ENCODE measurements around the gene ARHGAP10. TPM values are rescaled to one million over a fixed set of nuclear protein-coding genes. Genes with fewer than 3 reads are reported as not detected.

ARHGAP10 gene
- polyA plus RNA-seq, 1 experiment: 31.1 TPM

DNA sequence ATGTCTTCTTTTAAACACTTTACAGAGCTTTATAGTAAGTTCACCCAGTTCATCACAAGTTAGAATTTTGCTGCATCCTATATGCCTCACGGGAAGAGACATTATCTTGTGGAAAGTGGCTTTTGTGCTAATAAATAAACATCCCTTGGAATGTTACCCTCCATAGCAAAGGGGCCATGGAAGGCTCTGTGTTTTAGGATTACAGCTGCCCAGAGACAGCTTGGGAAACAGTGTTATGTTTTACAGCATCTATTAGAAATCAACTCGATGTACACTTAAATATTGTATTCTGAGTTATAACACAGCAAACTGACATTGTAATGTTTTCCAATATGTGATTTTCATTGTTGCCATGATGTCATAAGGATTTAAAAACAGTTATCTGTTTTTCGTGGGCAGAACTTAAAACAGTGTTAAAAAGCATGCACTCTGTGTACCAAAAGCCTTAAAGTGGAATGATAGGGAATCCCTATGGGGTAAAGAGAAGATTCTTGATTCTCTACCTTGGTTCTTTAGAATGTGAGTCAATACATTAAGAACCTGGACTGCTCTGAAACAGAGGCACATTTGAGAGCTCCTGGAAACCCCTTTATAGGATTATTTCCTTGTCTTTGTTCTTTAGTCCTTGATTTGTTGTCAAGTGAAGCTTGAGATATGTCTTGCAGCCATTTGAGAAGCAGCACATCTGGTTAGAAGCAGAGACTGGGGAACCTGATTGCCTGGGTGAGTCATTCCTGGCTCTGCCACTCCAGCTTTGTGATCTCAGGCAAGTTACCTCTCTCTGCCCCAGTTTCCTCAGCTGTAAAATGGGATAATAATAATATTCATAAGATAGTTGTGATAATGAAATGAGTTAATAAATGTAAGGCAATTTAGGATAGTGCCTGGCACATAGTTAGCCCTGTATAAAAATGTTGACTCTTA lies 41.6 kb downstream of the ARHGAP10 start:
- TF ChIP-seq, protein P1, sequence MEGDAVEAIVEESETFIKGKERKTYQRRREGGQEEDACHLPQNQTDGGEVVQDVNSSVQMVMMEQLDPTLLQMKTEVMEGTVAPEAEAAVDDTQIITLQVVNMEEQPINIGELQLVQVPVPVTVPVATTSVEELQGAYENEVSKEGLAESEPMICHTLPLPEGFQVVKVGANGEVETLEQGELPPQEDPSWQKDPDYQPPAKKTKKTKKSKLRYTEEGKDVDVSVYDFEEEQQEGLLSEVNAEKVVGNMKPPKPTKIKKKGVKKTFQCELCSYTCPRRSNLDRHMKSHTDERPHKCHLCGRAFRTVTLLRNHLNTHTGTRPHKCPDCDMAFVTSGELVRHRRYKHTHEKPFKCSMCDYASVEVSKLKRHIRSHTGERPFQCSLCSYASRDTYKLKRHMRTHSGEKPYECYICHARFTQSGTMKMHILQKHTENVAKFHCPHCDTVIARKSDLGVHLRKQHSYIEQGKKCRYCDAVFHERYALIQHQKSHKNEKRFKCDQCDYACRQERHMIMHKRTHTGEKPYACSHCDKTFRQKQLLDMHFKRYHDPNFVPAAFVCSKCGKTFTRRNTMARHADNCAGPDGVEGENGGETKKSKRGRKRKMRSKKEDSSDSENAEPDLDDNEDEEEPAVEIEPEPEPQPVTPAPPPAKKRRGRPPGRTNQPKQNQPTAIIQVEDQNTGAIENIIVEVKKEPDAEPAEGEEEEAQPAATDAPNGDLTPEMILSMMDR (IDR thresholded peaks at IDR 0.05; ENCODE audit: low read depth, low read length): no peak
- DNase-seq (ENCODE audit: low read depth, low spot score): no peak
- CTCF ChIA-PET: interaction anchor here (0.6 to 6.3 kb wide), 3 partner anchors 63 to 93 kb away, joined by 3 to 41 read pairs (median 4); no protein-coding TSS in a partner anchor
- H3K9me3 ChIP-seq (ENCODE audit: control insufficient read depth, insufficient read depth, low read length): no peaks in the 10 kb centered on the region
- peak overlapping the region; percentile 23 for H3K27ac ChIP-seq (ENCODE audit: low read depth, low read length)
- H3K4me3 ChIP-seq (ENCODE audit: low read depth, low read length): peak overlapping the region; percentile 17; the same call in 1 of the 2 replicates
- POLR2A ChIA-PET: interaction anchor here (0.6 to 3.0 kb wide), 7 partner anchors 19 to 156 kb away, joined by 3 to 19 read pairs (median 6); partner anchors contain the start of genes ARHGAP10 and TMEM184C
- no peaks in the 10 kb centered on the region for H3K27me3 ChIP-seq (ENCODE audit: control insufficient read depth, insufficient read depth, low read length)

DNA sequence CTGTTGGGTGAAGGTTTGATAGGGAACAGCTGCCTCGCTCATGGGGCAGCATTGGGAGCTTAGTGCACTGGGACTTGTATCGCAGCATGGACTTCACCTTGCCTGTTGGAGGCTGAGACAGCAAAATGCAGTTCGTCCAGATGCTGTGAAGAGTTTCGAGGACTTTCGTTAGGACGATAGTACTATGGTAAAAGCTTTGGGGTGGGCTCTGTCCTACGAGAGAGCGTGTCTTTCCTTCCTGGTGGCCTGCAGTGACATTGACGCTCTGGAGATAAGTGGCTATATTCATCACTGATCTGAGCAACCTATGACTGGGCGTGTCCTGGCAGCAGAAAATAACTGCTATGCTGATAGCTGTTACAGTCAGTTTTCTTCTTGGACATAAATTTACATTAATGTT lies 44.8 kb downstream of the ARHGAP10 start:
- no peaks in the 10 kb centered on the region for H3K27me3 ChIP-seq (ENCODE audit: control insufficient read depth, insufficient read depth, low read length)
- no peak overlapping the region for H3K4me3 ChIP-seq (ENCODE audit: low read depth, low read length)
- no peak overlapping the region for H3K27ac ChIP-seq (ENCODE audit: low read depth, low read length)
- H3K9me3 ChIP-seq (ENCODE audit: control insufficient read depth, insufficient read depth, low read length): no peaks in the 10 kb centered on the region
- CTCF ChIA-PET: interaction anchor here (6.3 kb wide), 1 partner anchor 90 kb away, joined by 41 read pairs; no protein-coding TSS in a partner anchor
- TF ChIP-seq, protein P1 (IDR thresholded peaks at IDR 0.05; ENCODE audit: low read depth, low read length): no peak
- DNase-seq (ENCODE audit: low read depth, low spot score): no peak
- POLR2A ChIA-PET: interaction anchor here (0.6 kb wide), 1 partner anchor 9 kb away, joined by 3 read pairs; no protein-coding TSS in a partner anchor

DNA sequence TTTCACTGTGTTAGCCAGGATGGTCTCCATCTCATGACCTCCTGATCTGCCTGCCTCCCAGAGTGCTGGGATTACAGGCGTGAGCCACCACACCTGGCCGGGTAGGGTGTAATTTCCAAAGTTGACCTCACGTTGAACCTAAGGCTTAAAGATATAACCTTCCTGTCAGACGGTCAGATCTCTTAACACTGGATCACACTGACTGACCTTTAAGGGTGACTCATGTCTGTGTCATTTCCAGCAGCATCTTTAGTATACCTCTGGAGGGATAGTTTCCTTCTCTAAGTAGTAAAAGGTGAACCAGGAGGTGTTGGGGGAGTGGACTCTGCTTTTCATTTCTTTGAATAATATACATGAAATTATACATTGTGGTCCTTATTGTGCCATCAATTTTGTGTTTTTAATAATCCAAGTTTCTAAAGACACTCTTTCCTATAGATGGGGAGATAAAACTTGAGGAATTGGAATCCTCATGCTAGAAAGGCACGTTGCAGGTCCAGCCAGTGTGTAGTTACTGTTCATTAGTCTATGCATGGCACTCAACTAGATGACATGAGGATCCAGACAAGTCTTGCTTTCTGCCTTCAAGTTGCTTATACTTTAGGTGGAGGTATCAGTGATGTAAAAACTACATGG lies 45.7 kb downstream of the ARHGAP10 start:
- ChIA-PET POLR2A (no interaction called here), CTCF (interaction anchor here (0.7 kb wide), 1 partner anchor 97 kb away, joined by 3 read pairs; no protein-coding TSS in a partner anchor)
- TF ChIP-seq, protein P1 (IDR thresholded peaks at IDR 0.05; ENCODE audit: low read depth, low read length): no peak
- Histone ChIP-seq H3K27ac (ENCODE audit: low read depth, low read length) (no peak overlapping the region), H3K9me3 (ENCODE audit: control insufficient read depth, insufficient read depth, low read length) (no peaks in the 10 kb centered on the region), H3K4me3 (ENCODE audit: low read depth, low read length) (no peak overlapping the region), H3K27me3 (ENCODE audit: control insufficient read depth, insufficient read depth, low read length) (no peaks in the 10 kb centered on the region)
- no peak for DNase-seq (ENCODE audit: low read depth, low spot score)

DNA sequence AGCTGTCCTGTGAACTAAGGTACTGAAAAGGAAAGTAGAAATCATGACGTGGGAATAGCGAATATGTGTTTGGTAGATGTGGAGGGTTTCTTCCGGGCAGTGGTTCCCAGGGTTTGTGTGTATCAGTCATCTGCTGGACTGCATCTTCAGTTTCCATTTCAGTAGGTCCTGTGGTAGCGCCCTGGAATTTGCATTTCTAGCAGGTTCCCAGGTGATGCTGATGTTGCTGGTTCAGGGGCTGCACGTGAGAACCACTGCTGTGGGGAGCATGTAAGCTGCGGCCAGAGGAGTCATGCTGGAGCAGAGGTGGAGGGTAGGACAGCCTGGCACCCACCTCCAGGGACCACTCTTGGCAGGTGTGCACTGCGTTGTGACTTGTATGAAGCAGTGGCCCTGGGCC lies 47.1 kb downstream of the ARHGAP10 start:
- H3K27ac ChIP-seq (ENCODE audit: low read depth, low read length): no peak overlapping the region
- no peaks in the 10 kb centered on the region for H3K27me3 ChIP-seq (ENCODE audit: control insufficient read depth, insufficient read depth, low read length)
- no peaks in the 10 kb centered on the region for H3K9me3 ChIP-seq (ENCODE audit: control insufficient read depth, insufficient read depth, low read length)
- ChIA-PET CTCF (no interaction called here), POLR2A (no interaction called here)
- H3K4me3 ChIP-seq (ENCODE audit: low read depth, low read length): no peak overlapping the region
- TF ChIP-seq, protein P1 (IDR thresholded peaks at IDR 0.05; ENCODE audit: low read depth, low read length): no peak
- no peak for DNase-seq (ENCODE audit: low read depth, low spot score)
